H1 (cell line): ENCODE results near the gene CLRN2. TPM values are rescaled to one million over a fixed set of nuclear protein-coding genes. Genes with fewer than 3 reads are reported as not detected.

Experiments
- POU5F1 ChIP-seq: IDR thresholded peaks from 2 replicates; pipeline ENCODE4 v1.6.1; 2011; ENCODE audit warnings: low read depth, mild to moderate bottlenecking, low read length, moderate library complexity
- polyA plus RNA-seq, 7 experiments: library from polyadenylated mRNA; depleted of rRNA in 3 of 7; stranded (reverse) in 5 of 7; unstranded in 2 of 7; fragments of >200 nt in 5 of 7; fragments of 200-250 nt in 2 of 7; gene quantifications; 1 replicate in 5 of 7; 2 replicates in 1 of 7; 4 replicates in 1 of 7; pipeline versions ENCODE4 v1.2.1 to v1.2.3, GENCODE V29; 2011 to 2013; ENCODE audit warnings: missing spikeins in 2 of 7, mixed read lengths in 2 of 7
- total RNA-seq: library from RNA; stranded (reverse); fragmentation: NEBNext Ultra II Directional; extraction: Animal tissue kit (Norgen Biotek cat#: 25700); gene quantifications from 2 replicates; pipeline ENCODE4 v1.2.1, GENCODE V29; 2021

The CLRN2 gene
- total and polyA plus RNA-seq, 2 of the 8 experiments (the other 6 are each of a cell fraction or from before 2014, with no cell fraction given), result not detected

DNA sequence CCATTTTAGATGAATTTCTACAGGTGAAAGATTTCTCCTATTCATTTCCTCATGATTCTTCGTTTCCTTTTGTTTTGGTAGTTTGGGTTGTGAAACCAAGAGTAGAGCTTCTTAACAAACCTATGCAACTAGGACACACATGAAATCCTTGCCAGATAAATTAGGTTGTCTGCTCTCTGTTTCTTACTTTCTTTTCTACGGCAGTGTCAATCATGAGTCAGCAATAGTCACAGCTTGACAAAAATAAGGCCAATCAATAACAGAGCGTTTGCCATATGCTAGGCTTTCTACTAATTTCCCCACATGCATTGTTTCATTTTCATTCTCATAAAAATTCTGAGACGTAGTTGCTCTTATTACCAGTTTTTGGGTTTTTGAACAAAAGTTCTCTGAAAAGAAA, 20.3 kb downstream of the CLRN2 start (continued):
- TF ChIP-seq POU5F1, result no peak
